Cardiac muscle cell (in vitro differentiated cells and primary cell): ENCODE results near the gene KIF4A. TPM values are rescaled to one million over a fixed set of nuclear protein-coding genes. Genes with fewer than 3 reads are reported as not detected.

Source experiments
- DNase-seq, 2 donors: peaks; one replicate each; pipeline versions ENCODE4 v3.0.0 to v3.0.0-alpha.2; 2010 to 2017; ENCODE audit warnings: low read depth in 1 of 2, low spot score in 1 of 2
- H3K27ac ChIP-seq: fragments of 200-600 bp; sonication (generic); 2 replicates; pipeline ENCODE4 v1.5.1; 2016
- H3K27me3 ChIP-seq: fragments of 200-600 bp; sonication (generic); 2 replicates; pipeline ENCODE4 v1.6.0; 2016; ENCODE audit warnings: control low read depth
- H3K36me3 ChIP-seq: fragments of 200-600 bp; sonication (generic); 2 replicates; pipeline ENCODE4 v1.5.1; 2016; ENCODE audit warnings: control low read depth
- H3K4me1 ChIP-seq: fragments of 200-600 bp; sonication (generic); 2 replicates; pipeline ENCODE4 v1.8.1; 2017; ENCODE audit warnings: low read depth, mild to moderate bottlenecking, mixed run types
- H3K4me3 ChIP-seq: fragments of 200-600 bp; sonication (generic); 2 replicates; pipeline ENCODE4 v1.5.1; 2016; ENCODE audit warnings: mild to moderate bottlenecking
- H3K9me3 ChIP-seq: fragments of 200-600 bp; sonication (generic); 2 replicates; pipeline ENCODE4 v1.5.1; 2017; ENCODE audit warnings: low read depth, mild to moderate bottlenecking, control low read depth
- CTCF ChIP-seq: IDR thresholded peaks from 2 replicates; pipeline ENCODE4 v1.5.1; 2012; ENCODE audit warnings: low read depth, mild to moderate bottlenecking, low read length
- polyA plus RNA-seq: library from polyadenylated mRNA; unstranded; fragments of >200 nt; fragmentation: Nextera tagmentation; extraction: Ambion mirVana; gene quantifications from 2 replicates; pipeline ENCODE4 v1.2.1, GENCODE V29; 2016
- total RNA-seq: library from RNA; depleted of rRNA; stranded (reverse); fragments of >200 nt; gene quantifications from 2 replicates; pipeline ENCODE4 v1.2.3, GENCODE V29; 2016

KIF4A gene
- total and polyA plus RNA-seq, 2 experiments from 2014 or later, result 4.7 to 25.1 TPM

- Histone ChIP-seq H3K36me3 (no peaks in the 10 kb centered on the region), H3K4me3 (no peak overlapping the region), H3K27me3 (peaks cover 11% of the 10 kb centered on the region), H3K4me1 (peaks cover 5% of the 10 kb centered on the region), H3K9me3 (no peaks in the 10 kb centered on the region), H3K27ac (no peak overlapping the region)
- no peak for TF ChIP-seq CTCF
- DNase-seq, result peak in 1 of 2 donors; percentile 32
Observed at GRCh38 chrX:70437011-70437410, 147.1 kb downstream of the KIF4A start.

- peaks cover 5% of the 10 kb centered on the region for H3K4me1 ChIP-seq
- peaks cover 22% of the 10 kb centered on the region for H3K27me3 ChIP-seq
- H3K27ac ChIP-seq, result no peak overlapping the region
- H3K36me3 ChIP-seq, result no peaks in the 10 kb centered on the region
- no peak overlapping the region for H3K4me3 ChIP-seq
- no peaks in the 10 kb centered on the region for H3K9me3 ChIP-seq
- no peak for DNase-seq
- TF ChIP-seq CTCF, result no peak
Observed at GRCh38 chrX:70437921-70438665, 148.2 kb downstream of the KIF4A start.

- no peak overlapping the region for H3K27ac ChIP-seq
- TF ChIP-seq CTCF, result no peak
- DNase-seq, result peak in 1 of 2 donors; percentile 30
- no peaks in the 10 kb centered on the region for H3K9me3 ChIP-seq
- H3K36me3 ChIP-seq, result no peaks in the 10 kb centered on the region
- H3K4me1 ChIP-seq, result peaks cover 5% of the 10 kb centered on the region
- no peak overlapping the region for H3K4me3 ChIP-seq
- peaks cover 29% of the 10 kb centered on the region for H3K27me3 ChIP-seq
Observed at GRCh38 chrX:70439016-70439415, 149.1 kb downstream of the KIF4A start.

- no peak for TF ChIP-seq CTCF
- Histone ChIP-seq H3K36me3 (no peaks in the 10 kb centered on the region), H3K4me1 (no peaks in the 10 kb centered on the region), H3K27me3 (peaks cover 62% of the 10 kb centered on the region), H3K27ac (no peak overlapping the region), H3K4me3 (no peak overlapping the region), H3K9me3 (no peaks in the 10 kb centered on the region)
- no peak for DNase-seq
Observed at GRCh38 chrX:70442224-70442623, 152.3 kb downstream of the KIF4A start.

- no peak within 1 kb of the TSS for H3K4me3 ChIP-seq
- TF ChIP-seq CTCF, result no peak
- no peak within 1 kb of the TSS for H3K27ac ChIP-seq
- peak; percentile 55 to 57 for DNase-seq
- no peaks in the 10 kb centered on the region for H3K9me3 ChIP-seq
- no peaks in the 10 kb centered on the region for H3K4me1 ChIP-seq
- H3K36me3 ChIP-seq, result no peaks in the 10 kb centered on the region
- peaks cover 63% of the 10 kb centered on the region for H3K27me3 ChIP-seq
Observed at GRCh38 chrX:70444326-70444945, 154.5 kb downstream of the KIF4A start, which contains the start of gene DLG3. Gene DLG3 (plus strand): TSS chrX:70444835. CDS start chrX:70445202, 367 bp downstream.
